ENCODE data around the gene STAM. TPM values are rescaled to one million over a fixed set of nuclear protein-coding genes. Genes with fewer than 3 reads are reported as not detected.
"Not testable (repeated sequence)": the region's sequence is repeated elsewhere in the genome, so short reads cannot be mapped to it uniquely, and the experiment has no call there.

The STAM gene
- total RNA-seq, 1 donor from 2014 or later, result 43.4 TPM

GRCh38 chr10:17712717-17713471, 68.9 kb downstream of the STAM start:
- DNase-seq (ENCODE audit: low read depth) (no peak), FAIRE-seq (no peak)
- H3K9ac ChIP-seq (ENCODE audit: low read length), result peak overlapping the region; percentile 2
- Mint-ChIP-seq H3K36me3 (ENCODE audit: low read depth, unreplicated experiment) (peaks cover 9% of the 10 kb centered on the region), H3K4me1 (ENCODE audit: low read depth, unreplicated experiment) (no peaks in the 10 kb centered on the region), H3K27me3 (ENCODE audit: low read depth, unreplicated experiment) (no peaks in the 10 kb centered on the region), H3K9me3 (ENCODE audit: unreplicated experiment) (peaks cover 2% of the 10 kb centered on the region), H3K4me3 (ENCODE audit: unreplicated experiment) (peak overlapping the region; percentile 31), H3K27ac (ENCODE audit: unreplicated experiment) (no peak overlapping the region)
- H3K4me3 ChIP-seq (ENCODE audit: insufficient read depth, low read depth, low read length), result no peak overlapping the region
- H4K20me1 ChIP-seq (ENCODE audit: insufficient read depth, low read length), result no peaks in the 10 kb centered on the region
- H3K9me3 ChIP-seq (ENCODE audit: insufficient read depth, low read depth, low read length), result no peaks in the 10 kb centered on the region
- no peak for TF ChIP-seq EZH2 (IDR thresholded peaks at IDR 0.05; ENCODE audit: insufficient read depth, low read length)
- TF ChIP-seq CTCF (IDR thresholded peaks at IDR 0.05; ENCODE audit: insufficient read depth, low read depth, low read length), result no peak
- H3K4me1 ChIP-seq (ENCODE audit: insufficient read depth, low read length), result no peaks in the 10 kb centered on the region
- peaks cover 35% of the 10 kb centered on the region for H3K36me3 ChIP-seq (ENCODE audit: insufficient read depth, low read length)
- no peak overlapping the region for H2AFZ ChIP-seq (ENCODE audit: low read depth, low read length)
- no peaks in the 10 kb centered on the region for H3K79me2 ChIP-seq (ENCODE audit: insufficient read depth, low read length)
- peak overlapping the region; percentile 66 for H3K4me2 ChIP-seq (ENCODE audit: low read length)
- no peaks in the 10 kb centered on the region for H3K27me3 ChIP-seq (ENCODE audit: insufficient read depth, low read length)
- no peak overlapping the region for H3K27ac ChIP-seq (ENCODE audit: low read depth, low read length)

GRCh38 chr10:17713758-17714157, 69.8 kb downstream of the STAM start:
- Histone ChIP-seq H3K9me3 (ENCODE audit: insufficient read depth, low read depth, low read length) (no peaks in the 10 kb centered on the region), H2AFZ (ENCODE audit: low read depth, low read length) (no peak overlapping the region), H3K4me3 (ENCODE audit: insufficient read depth, low read depth, low read length) (no peak overlapping the region), H3K4me2 (ENCODE audit: low read length) (no peak overlapping the region), H3K79me2 (ENCODE audit: insufficient read depth, low read length) (no peaks in the 10 kb centered on the region), H3K9ac (ENCODE audit: low read length) (no peak overlapping the region), H3K36me3 (ENCODE audit: insufficient read depth, low read length) (peaks cover 33% of the 10 kb centered on the region), H4K20me1 (ENCODE audit: insufficient read depth, low read length) (no peaks in the 10 kb centered on the region), H3K27ac (ENCODE audit: low read depth, low read length) (no peak overlapping the region), H3K4me1 (ENCODE audit: insufficient read depth, low read length) (no peaks in the 10 kb centered on the region), H3K27me3 (ENCODE audit: insufficient read depth, low read length) (no peaks in the 10 kb centered on the region)
- no peak for FAIRE-seq
- peaks cover 2% of the 10 kb centered on the region for H3K9me3 Mint-ChIP-seq (ENCODE audit: unreplicated experiment)
- no peaks in the 10 kb centered on the region for H3K4me1 Mint-ChIP-seq (ENCODE audit: low read depth, unreplicated experiment)
- H3K27me3 Mint-ChIP-seq (ENCODE audit: low read depth, unreplicated experiment), result no peaks in the 10 kb centered on the region
- no peak overlapping the region for H3K4me3 Mint-ChIP-seq (ENCODE audit: unreplicated experiment)
- no peak overlapping the region for H3K27ac Mint-ChIP-seq (ENCODE audit: unreplicated experiment)
- no peak for DNase-seq (ENCODE audit: low read depth)
- TF ChIP-seq CTCF (IDR thresholded peaks at IDR 0.05; ENCODE audit: insufficient read depth, low read depth, low read length), result no peak
- TF ChIP-seq EZH2 (IDR thresholded peaks at IDR 0.05; ENCODE audit: insufficient read depth, low read length), result no peak
- peaks cover 9% of the 10 kb centered on the region for H3K36me3 Mint-ChIP-seq (ENCODE audit: low read depth, unreplicated experiment)

- Mint-ChIP-seq H3K4me1 (ENCODE audit: low read depth, unreplicated experiment) (no peaks in the 10 kb centered on the region), H3K4me3 (ENCODE audit: unreplicated experiment) (no peak overlapping the region), H3K27ac (ENCODE audit: unreplicated experiment) (no peak overlapping the region), H3K36me3 (ENCODE audit: low read depth, unreplicated experiment) (peaks cover 14% of the 10 kb centered on the region), H3K9me3 (ENCODE audit: unreplicated experiment) (peaks cover 2% of the 10 kb centered on the region), H3K27me3 (ENCODE audit: low read depth, unreplicated experiment) (no peaks in the 10 kb centered on the region)
- Histone ChIP-seq H3K27ac (ENCODE audit: low read depth, low read length) (no peak overlapping the region), H3K27me3 (ENCODE audit: insufficient read depth, low read length) (no peaks in the 10 kb centered on the region), H3K9me3 (ENCODE audit: insufficient read depth, low read depth, low read length) (no peaks in the 10 kb centered on the region), H3K36me3 (ENCODE audit: insufficient read depth, low read length) (peaks cover 18% of the 10 kb centered on the region), H3K4me2 (ENCODE audit: low read length) (no peak overlapping the region), H3K4me3 (ENCODE audit: insufficient read depth, low read depth, low read length) (no peak overlapping the region), H2AFZ (ENCODE audit: low read depth, low read length) (no peak overlapping the region), H4K20me1 (ENCODE audit: insufficient read depth, low read length) (no peaks in the 10 kb centered on the region), H3K9ac (ENCODE audit: low read length) (no peak overlapping the region), H3K4me1 (ENCODE audit: insufficient read depth, low read length) (no peaks in the 10 kb centered on the region), H3K79me2 (ENCODE audit: insufficient read depth, low read length) (no peaks in the 10 kb centered on the region)
- DNase-seq (ENCODE audit: low read depth), result no peak
- FAIRE-seq, result no peak
- TF ChIP-seq CTCF (IDR thresholded peaks at IDR 0.05; ENCODE audit: insufficient read depth, low read depth, low read length), result no peak
- TF ChIP-seq EZH2 (IDR thresholded peaks at IDR 0.05; ENCODE audit: insufficient read depth, low read length), result no peak
Measured at GRCh38 chr10:17716161-17716560, 72.2 kb downstream of the STAM start.

GRCh38 chr10:17722317-17723014, 78.5 kb downstream of the STAM start:
- not testable (repeated sequence) for H3K4me1 ChIP-seq (ENCODE audit: insufficient read depth, low read length); H2AFZ ChIP-seq (ENCODE audit: low read depth, low read length); H3K27me3 ChIP-seq (ENCODE audit: insufficient read depth, low read length); H3K27me3 Mint-ChIP-seq (ENCODE audit: low read depth, unreplicated experiment); H3K27ac Mint-ChIP-seq (ENCODE audit: unreplicated experiment); FAIRE-seq; H3K4me2 ChIP-seq (ENCODE audit: low read length); H3K27ac ChIP-seq (ENCODE audit: low read depth, low read length); H3K9me3 ChIP-seq (ENCODE audit: insufficient read depth, low read depth, low read length); H3K9ac ChIP-seq (ENCODE audit: low read length); H3K36me3 ChIP-seq (ENCODE audit: insufficient read depth, low read length); DNase-seq (ENCODE audit: low read depth); H3K4me3 ChIP-seq (ENCODE audit: insufficient read depth, low read depth, low read length); H3K4me3 Mint-ChIP-seq (ENCODE audit: unreplicated experiment); H3K79me2 ChIP-seq (ENCODE audit: insufficient read depth, low read length); H3K9me3 Mint-ChIP-seq (ENCODE audit: unreplicated experiment); H4K20me1 ChIP-seq (ENCODE audit: insufficient read depth, low read length); H3K4me1 Mint-ChIP-seq (ENCODE audit: low read depth, unreplicated experiment)
- H3K36me3 Mint-ChIP-seq (ENCODE audit: low read depth, unreplicated experiment), result peaks cover 17% of the 10 kb centered on the region
